ENCODE measurements around the gene KBTBD3. TPM values are rescaled to one million over a fixed set of nuclear protein-coding genes. Genes with fewer than 3 reads are reported as not detected.

Gene KBTBD3
- total RNA-seq, 1 donor, result 4.3 TPM

DNA sequence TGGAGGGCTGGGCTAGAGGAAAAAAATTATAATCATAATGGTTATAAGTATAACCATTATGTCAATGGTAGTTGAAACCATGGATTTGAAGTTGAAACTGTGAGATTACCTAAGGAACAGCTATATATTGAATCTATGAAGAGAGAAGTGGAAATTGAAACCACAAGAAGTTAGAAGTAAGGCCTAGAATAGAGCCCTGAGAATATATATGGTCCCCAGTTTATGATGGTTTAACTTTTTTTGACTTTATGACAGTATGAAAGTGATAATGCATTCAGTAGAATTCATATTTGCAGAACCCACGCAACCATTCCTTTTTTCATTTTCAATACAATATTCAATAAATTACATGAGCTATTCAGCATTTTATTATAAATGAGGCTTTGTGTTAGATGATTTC, 15.3 kb upstream of the KBTBD3 start:
- TF ChIP-seq, protein P1, sequence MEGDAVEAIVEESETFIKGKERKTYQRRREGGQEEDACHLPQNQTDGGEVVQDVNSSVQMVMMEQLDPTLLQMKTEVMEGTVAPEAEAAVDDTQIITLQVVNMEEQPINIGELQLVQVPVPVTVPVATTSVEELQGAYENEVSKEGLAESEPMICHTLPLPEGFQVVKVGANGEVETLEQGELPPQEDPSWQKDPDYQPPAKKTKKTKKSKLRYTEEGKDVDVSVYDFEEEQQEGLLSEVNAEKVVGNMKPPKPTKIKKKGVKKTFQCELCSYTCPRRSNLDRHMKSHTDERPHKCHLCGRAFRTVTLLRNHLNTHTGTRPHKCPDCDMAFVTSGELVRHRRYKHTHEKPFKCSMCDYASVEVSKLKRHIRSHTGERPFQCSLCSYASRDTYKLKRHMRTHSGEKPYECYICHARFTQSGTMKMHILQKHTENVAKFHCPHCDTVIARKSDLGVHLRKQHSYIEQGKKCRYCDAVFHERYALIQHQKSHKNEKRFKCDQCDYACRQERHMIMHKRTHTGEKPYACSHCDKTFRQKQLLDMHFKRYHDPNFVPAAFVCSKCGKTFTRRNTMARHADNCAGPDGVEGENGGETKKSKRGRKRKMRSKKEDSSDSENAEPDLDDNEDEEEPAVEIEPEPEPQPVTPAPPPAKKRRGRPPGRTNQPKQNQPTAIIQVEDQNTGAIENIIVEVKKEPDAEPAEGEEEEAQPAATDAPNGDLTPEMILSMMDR (IDR thresholded peaks at IDR 0.05; ENCODE audit: insufficient read depth, low read length), result no peak
- no peak overlapping the region for H3K4me3 ChIP-seq (ENCODE audit: low read depth, low read length)

DNA sequence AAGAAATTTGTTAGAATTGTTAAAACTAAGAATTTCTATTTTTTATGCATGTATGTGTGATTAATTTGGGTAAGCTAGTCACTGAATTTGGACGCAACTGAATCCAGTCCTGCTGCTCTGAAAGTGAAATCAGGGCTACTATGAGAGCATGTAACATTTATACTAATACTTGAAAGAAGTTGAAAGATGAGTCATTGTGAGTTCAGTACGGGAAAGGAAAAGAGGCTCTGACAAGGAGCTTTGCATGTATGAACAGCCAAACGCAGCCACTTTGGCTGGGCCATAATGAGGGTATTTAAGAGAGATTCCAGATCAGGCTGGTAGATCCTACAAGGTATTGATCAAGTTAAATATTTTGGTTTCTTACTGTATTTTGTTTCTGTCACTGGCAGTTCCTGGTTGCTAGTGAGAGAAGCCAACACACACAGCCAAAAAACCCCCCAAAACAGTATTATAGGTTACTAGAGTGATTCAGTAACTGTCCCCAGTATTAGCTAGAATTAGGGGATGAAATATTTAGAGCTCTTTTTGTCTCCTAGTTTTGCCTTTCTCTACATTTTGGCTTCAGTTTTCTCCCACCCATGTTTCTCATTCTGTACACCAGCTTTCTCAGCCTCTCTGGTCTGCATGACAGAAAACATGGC, 14.5 kb upstream of the KBTBD3 start:
- TF ChIP-seq, protein P1 (IDR thresholded peaks at IDR 0.05; ENCODE audit: insufficient read depth, low read length), result no peak
- H3K4me3 ChIP-seq (ENCODE audit: low read depth, low read length), result no peak overlapping the region
- DNase-seq (ENCODE audit: low read depth), result peak; percentile 75

More for the DNA sequence above, 15.3 kb upstream of the KBTBD3 start:
- no peak for DNase-seq (ENCODE audit: low read depth)

DNA sequence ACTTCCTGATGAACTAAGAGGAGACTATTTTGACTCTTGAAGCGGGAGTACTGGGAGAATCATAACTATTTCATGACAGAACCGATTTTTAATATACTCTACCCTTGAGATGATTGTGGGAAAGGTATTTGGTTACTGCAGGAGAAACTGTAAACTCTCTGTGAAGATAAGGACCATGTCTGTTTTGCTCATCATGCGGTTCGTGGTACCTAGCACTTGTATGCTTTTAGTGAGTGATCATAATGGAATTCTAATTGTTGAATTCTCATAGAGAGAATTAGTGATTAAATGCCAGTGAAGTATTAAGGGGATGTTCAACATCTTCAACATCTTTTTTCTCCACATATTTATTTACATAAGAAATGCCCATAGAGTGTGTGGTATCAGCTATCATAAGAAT, 11.7 kb upstream of the KBTBD3 start:
- DNase-seq (ENCODE audit: low read depth), result no peak
- TF ChIP-seq, protein P1 (IDR thresholded peaks at IDR 0.05; ENCODE audit: insufficient read depth, low read length), result no peak
- H3K4me3 ChIP-seq (ENCODE audit: low read depth, low read length), result no peak overlapping the region

DNA sequence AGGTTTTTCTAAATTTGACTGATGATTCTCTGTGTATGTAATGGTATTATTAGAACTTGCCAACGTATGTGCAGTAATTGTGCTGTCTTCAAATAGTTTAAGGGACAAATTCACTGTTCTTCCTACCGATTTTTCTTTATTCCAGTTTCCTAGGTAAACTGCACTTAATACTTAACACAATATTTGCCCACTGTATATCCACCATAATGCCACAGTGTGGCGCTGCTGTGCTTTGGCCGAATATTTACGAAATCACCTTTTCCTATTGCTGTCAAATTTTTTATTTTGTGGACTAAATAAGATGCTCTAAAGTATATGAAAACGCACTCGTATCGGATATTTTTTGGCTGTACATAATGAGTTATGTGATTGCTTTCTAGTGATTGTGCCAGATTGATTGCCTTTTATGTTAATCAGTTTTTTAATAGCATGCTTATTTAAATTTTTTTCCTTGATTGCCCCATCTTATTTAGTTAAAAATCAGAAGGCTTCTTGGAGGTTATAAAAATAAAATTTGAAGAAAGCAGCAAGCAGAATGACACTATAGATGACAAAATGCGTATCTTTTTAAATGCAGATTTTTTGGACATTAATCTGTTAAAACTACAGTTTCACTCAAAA, 10.8 kb upstream of the KBTBD3 start:
- DNase-seq (ENCODE audit: low read depth), result peak; percentile 78
- H3K4me3 ChIP-seq (ENCODE audit: low read depth, low read length), result no peak overlapping the region

DNA sequence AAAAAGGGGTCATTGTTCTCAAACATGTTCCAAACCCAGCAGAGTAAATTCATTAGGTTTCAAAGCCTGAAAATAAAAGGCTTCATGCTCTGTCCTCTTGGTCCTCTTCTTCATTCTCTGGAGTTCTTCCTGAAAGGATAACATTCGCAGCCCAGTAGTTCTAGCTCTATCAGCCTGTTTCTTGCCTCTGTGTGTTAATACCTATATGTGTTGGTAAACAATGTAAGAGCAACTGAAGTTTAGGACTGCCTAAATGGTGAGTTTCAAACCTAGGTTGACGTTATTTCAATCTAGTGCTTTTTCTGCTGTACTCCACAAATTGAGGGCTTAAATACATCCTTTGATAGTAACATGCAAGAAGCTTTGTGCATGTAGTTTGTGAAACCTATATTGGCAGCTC, 9.7 kb upstream of the KBTBD3 start:
- no peak for DNase-seq (ENCODE audit: low read depth)
- no peak overlapping the region for H3K4me3 ChIP-seq (ENCODE audit: low read depth, low read length)
- TF ChIP-seq, protein P1 (IDR thresholded peaks at IDR 0.05; ENCODE audit: insufficient read depth, low read length), result no peak

More for the DNA sequence above, 10.8 kb upstream of the KBTBD3 start:
- TF ChIP-seq, protein P1 (IDR thresholded peaks at IDR 0.05; ENCODE audit: insufficient read depth, low read length), result peak; percentile 89

DNA sequence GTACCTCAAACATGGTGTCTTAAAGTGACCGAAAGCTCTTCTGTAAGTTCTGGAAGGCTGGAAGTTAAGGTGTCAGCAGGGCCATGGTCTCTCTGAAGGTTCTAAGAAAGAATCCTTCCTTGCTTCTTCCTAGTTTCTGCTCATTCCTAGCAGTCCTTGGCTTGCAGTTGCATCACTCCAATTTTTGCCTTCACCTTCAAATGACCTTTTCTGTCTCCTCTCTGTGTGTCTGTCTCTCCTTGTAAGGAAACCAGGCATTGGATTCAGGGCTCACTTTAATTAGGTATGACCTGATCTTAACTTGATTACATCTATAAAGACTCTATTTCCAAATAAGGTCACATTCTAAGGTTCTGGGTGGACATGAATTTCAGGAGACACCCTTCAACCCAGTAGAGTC, 9.0 kb upstream of the KBTBD3 start:
- DNase-seq (ENCODE audit: low read depth), result no peak
- TF ChIP-seq, protein P1 (IDR thresholded peaks at IDR 0.05; ENCODE audit: insufficient read depth, low read length), result no peak
- no peak overlapping the region for H3K4me3 ChIP-seq (ENCODE audit: low read depth, low read length)
